OCI-LY1 (cell line): ENCODE results near the gene RHOU.

ENCODE experiments used
- H2AFZ ChIP-seq: fragments of 200-600 bp; sonication (generic), shearing (Covaris generic); 2 replicates; pipeline ENCODE4 v1.6.0; 2014; ENCODE audit warnings: antibody characterized with exemption, mild to moderate bottlenecking, low read length
- H3F3A ChIP-seq: fragments of 200-600 bp; sonication (generic), shearing (Covaris generic); 2 replicates; pipeline ENCODE4 v1.6.0; 2014; ENCODE audit warnings: mild to moderate bottlenecking, antibody characterized with exemption, low read length, moderate library complexity; ENCODE audit not compliant: insufficient read depth
- H3K27ac ChIP-seq: fragments of 200-600 bp; sonication (generic); 2 replicates; pipeline ENCODE4 v1.5.1; 2014; ENCODE audit warnings: low read length, mixed run types, mild to moderate bottlenecking, low read depth; ENCODE audit not compliant: poor library complexity, severe bottlenecking
- H3K27me3 ChIP-seq: fragments of 200-600 bp; sonication (generic); 2 replicates; pipeline ENCODE4 v1.6.0; 2014; ENCODE audit warnings: antibody characterized with exemption, mild to moderate bottlenecking, low read length, moderate library complexity; ENCODE audit not compliant: insufficient read depth
- H3K36me3 ChIP-seq: fragments of 200-600 bp; sonication (generic); 2 replicates; pipeline ENCODE4 v1.6.1; 2014; ENCODE audit warnings: mild to moderate bottlenecking, antibody characterized with exemption, low read length, moderate library complexity, mixed read lengths; ENCODE audit not compliant: insufficient read depth
- H3K4me1 ChIP-seq: fragments of 200-600 bp; sonication (generic); 2 replicates; pipeline ENCODE4 v1.5.1; 2014; ENCODE audit warnings: mild to moderate bottlenecking, low read length, moderate library complexity; ENCODE audit not compliant: insufficient read depth, severe bottlenecking
- H3K4me2 ChIP-seq: fragments of 200-600 bp; sonication (generic), shearing (Covaris generic); 2 replicates; pipeline ENCODE4 v1.6.1; 2014; ENCODE audit warnings: low read length
- H3K4me3 ChIP-seq: fragments of 200-600 bp; sonication (generic); 2 replicates; pipeline ENCODE4 v1.5.1; 2014; ENCODE audit warnings: low read length, low read depth, mild to moderate bottlenecking, mixed read lengths; ENCODE audit not compliant: poor library complexity, severe bottlenecking
- H3K79me2 ChIP-seq: fragments of 200-600 bp; shearing (Covaris generic); 2 replicates; pipeline ENCODE4 v1.6.1; 2016; ENCODE audit warnings: mixed run types, low read length, mixed read lengths; ENCODE audit not compliant: insufficient read depth
- H3K9ac ChIP-seq: fragments of 200-600 bp; sonication (generic), shearing (Covaris generic); 2 replicates; pipeline ENCODE4 v1.6.1; 2014; ENCODE audit warnings: mild to moderate bottlenecking, low read length, mixed read lengths
- H3K9me2 ChIP-seq: fragments of 200-600 bp; sonication (generic), shearing (Covaris generic); 2 replicates; pipeline ENCODE4 v1.6.1; 2014; ENCODE audit warnings: low read depth, mild to moderate bottlenecking, low read length, mixed read lengths
- H3K9me3 ChIP-seq: fragments of 200-600 bp; shearing (Covaris generic); 2 replicates; pipeline ENCODE4 v1.6.1; 2014; ENCODE audit warnings: low read length, mixed read lengths
- H4K20me1 ChIP-seq: fragments of 200-600 bp; sonication (generic), shearing (Covaris generic); 2 replicates; pipeline ENCODE4 v1.6.0; 2016; ENCODE audit warnings: mild to moderate bottlenecking, low read length; ENCODE audit not compliant: insufficient read depth
- CTCF ChIP-seq: fragments of 200-600 bp; sonication (generic), shearing (Covaris generic); IDR thresholded peaks from 2 replicates; pipeline ENCODE4 v1.5.1; 2017; ENCODE audit warnings: mild to moderate bottlenecking, antibody characterized with exemption, low read length, moderate library complexity, mixed read lengths
- EZH2 ChIP-seq: fragments of 200-600 bp; sonication (generic), shearing (Covaris generic); IDR thresholded peaks from 2 replicates; pipeline ENCODE4 v1.8.0; 2017; ENCODE audit warnings: borderline replicate concordance, mixed run types, mild to moderate bottlenecking, antibody characterized with exemption, low read length, moderate library complexity, mixed read lengths

The RHOU gene

GRCh38 chr1:228702433-228702832 is 32.8 kb upstream of the RHOU start:
- Histone ChIP-seq H3K27ac (no peak overlapping the region), H3K9me2 (no peaks in the 10 kb centered on the region), H3K27me3 (no peaks in the 10 kb centered on the region), H3K36me3 (no peaks in the 10 kb centered on the region), H3K4me3 (no peak overlapping the region), H3K4me2 (no peak overlapping the region), H4K20me1 (no peaks in the 10 kb centered on the region), H3K9me3 (no peaks in the 10 kb centered on the region), H2AFZ (no peak overlapping the region), H3F3A (0 out of 2 replicates have a peak, but pooled peaks cover 3% of the 10 kb centered on the region), H3K4me1 (no peaks in the 10 kb centered on the region), H3K79me2 (no peaks in the 10 kb centered on the region), H3K9ac (no peak overlapping the region)
- TF ChIP-seq EZH2 (no peak), CTCF (no peak)

GRCh38 chr1:228706305-228706704 is 29.0 kb upstream of the RHOU start:
- H3K4me2 ChIP-seq, result no peak overlapping the region
- H2AFZ ChIP-seq, result no peak overlapping the region
- H3K36me3 ChIP-seq, result no peaks in the 10 kb centered on the region
- no peaks in the 10 kb centered on the region for H3K79me2 ChIP-seq
- no peak for TF ChIP-seq EZH2
- TF ChIP-seq CTCF, result no peak
- H3K9me2 ChIP-seq, result no peaks in the 10 kb centered on the region
- H3K9me3 ChIP-seq, result no peaks in the 10 kb centered on the region
- no peaks in the 10 kb centered on the region for H4K20me1 ChIP-seq
- no peak overlapping the region for H3K27ac ChIP-seq
- H3K4me1 ChIP-seq, result no peaks in the 10 kb centered on the region
- no peak overlapping the region for H3K4me3 ChIP-seq
- H3K27me3 ChIP-seq, result no peaks in the 10 kb centered on the region
- no peak overlapping the region for H3K9ac ChIP-seq
- H3F3A ChIP-seq, result no peaks in the 10 kb centered on the region

DNA sequence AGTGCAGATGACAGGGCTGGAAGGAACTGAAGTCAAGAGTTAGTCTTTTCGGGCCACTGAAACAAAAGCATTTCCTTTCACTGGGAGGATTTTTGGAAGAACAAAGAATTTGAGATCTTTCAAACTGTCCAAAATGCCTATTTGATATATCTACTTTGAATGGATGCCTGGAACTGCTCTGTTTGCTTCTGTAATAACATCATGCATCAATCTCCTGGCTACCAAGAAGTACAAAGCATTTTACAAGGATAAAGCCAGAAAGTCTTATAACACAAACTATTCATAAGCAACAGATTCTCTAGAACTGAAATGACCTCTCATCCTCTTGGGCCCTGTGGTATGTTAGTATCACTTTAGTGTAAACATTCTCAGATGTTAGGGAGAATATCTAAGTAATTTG is 18.2 kb upstream of the RHOU start:
- no peaks in the 10 kb centered on the region for H3K27me3 ChIP-seq
- H3F3A ChIP-seq, result no peaks in the 10 kb centered on the region
- no peak overlapping the region for H3K4me3 ChIP-seq
- no peaks in the 10 kb centered on the region for H3K9me3 ChIP-seq
- no peak overlapping the region for H3K9ac ChIP-seq
- H3K36me3 ChIP-seq, result no peaks in the 10 kb centered on the region
- H2AFZ ChIP-seq, result no peak overlapping the region
- no peaks in the 10 kb centered on the region for H3K4me1 ChIP-seq
- H3K9me2 ChIP-seq, result no peaks in the 10 kb centered on the region
- H3K79me2 ChIP-seq, result no peaks in the 10 kb centered on the region
- H3K4me2 ChIP-seq, result no peak overlapping the region
- no peaks in the 10 kb centered on the region for H4K20me1 ChIP-seq
- no peak for TF ChIP-seq CTCF
- TF ChIP-seq EZH2, result no peak
- H3K27ac ChIP-seq, result no peak overlapping the region
